T-cell (primary cell): ENCODE measurements around the gene TRIP12. TPM values are rescaled to one million over a fixed set of nuclear protein-coding genes. Genes with fewer than 3 reads are reported as not detected.
A peak's percentile ranks its signal among the peaks of the same experiment; 100 is the strongest.
"Not testable (repeated sequence)": the region's sequence is repeated elsewhere in the genome, so short reads cannot be mapped to it uniquely, and the experiment has no call there.

Source experiments
- ATAC-seq, 4 experiments: fragments of 200-7000 bp in 3 of 4; fragments of 150-1000 bp in 1 of 4; cut with Tn5 transposase; replicated peaks in 1 of 4; 1 replicate in 3 of 4; 2 replicates in 1 of 4; pipeline ENCODE4 v1.10.0; 2021; ENCODE audit warnings: moderate library complexity in 3 of 4, mild to moderate bottlenecking in 2 of 4, moderate number of reproducible peaks in 1 of 4
- CTCF ChIA-PET, 2 donors: fragments of 300-600 bp; sonication (Branson Sonifier 250); formaldehyde crosslinking; loops; one replicate each; lab custom pipeline; 2022; ENCODE audit warnings: antibody characterized with exemption in 2 of 2; lab: Charles Lee
- POLR2A ChIA-PET, 2 donors: fragments of 300-600 bp; sonication (Branson Sonifier 250); formaldehyde crosslinking; loops; one replicate each; lab custom pipeline; 2022; ENCODE audit warnings: antibody characterized with exemption in 2 of 2; lab: Charles Lee
- DNase-seq, 35 experiments: peaks; one replicate each; pipeline versions ENCODE4 v3.0.0 to v3.0.0-alpha.2; 2013 to 2023
- H3K27ac ChIP-seq: one replicate; pipeline ENCODE4 v1.5.1; 2013; ENCODE audit warnings: low read length
- H3K27me3 ChIP-seq, 2 experiments: replicated peaks in 1 of 2; 1 replicate in 1 of 2; 2 replicates in 1 of 2; pipeline versions ENCODE4 v1.6.1 to v1.7.0; 2013; ENCODE audit warnings: low read length in 1 of 2, mixed read lengths in 1 of 2; ENCODE audit not compliant: control insufficient read depth in 2 of 2, insufficient read depth in 2 of 2; ENCODE audit errors: extremely low read depth in 1 of 2
- H3K36me3 ChIP-seq, 2 donors: 1 replicate in 1 of 2; 2 replicates in 1 of 2; pipeline versions ENCODE4 v1.6.1 to v1.7.0; 2013; ENCODE audit warnings: low read length in 1 of 2; ENCODE audit not compliant: control insufficient read depth in 2 of 2, insufficient read depth in 1 of 2; ENCODE audit errors: extremely low read depth in 1 of 2
- H3K4me1 ChIP-seq, 2 experiments: 1 replicate in 1 of 2; 2 replicates in 1 of 2; pipeline versions ENCODE4 v1.6.1 to v1.7.0; 2013; ENCODE audit warnings: low read length in 2 of 2, mixed read lengths in 1 of 2; ENCODE audit not compliant: insufficient read depth in 2 of 2, control insufficient read depth in 1 of 2; ENCODE audit errors: extremely low read depth in 1 of 2
- H3K4me3 ChIP-seq, 2 donors: 1 replicate in 1 of 2; 2 replicates in 1 of 2; pipeline versions ENCODE4 v1.5.1 to v1.7.0; 2013; ENCODE audit warnings: mild to moderate bottlenecking in 2 of 2, low read length in 1 of 2, moderate library complexity in 1 of 2; ENCODE audit not compliant: control insufficient read depth in 1 of 2; ENCODE audit errors: extremely low read depth in 1 of 2
- H3K9me3 ChIP-seq: 2 replicates; pipeline ENCODE4 v1.7.0; 2013
- H3K27ac Mint-ChIP-seq, 2 donors: one replicate each; pipeline ENCODE4 v1.8.0; 2020 to 2021; ENCODE audit warnings: mild to moderate bottlenecking in 2 of 2, mixed read lengths in 2 of 2
- H3K27me3 Mint-ChIP-seq, 2 donors: one replicate each; pipeline ENCODE4 v1.8.0; 2021 to 2022; ENCODE audit warnings: mixed read lengths in 2 of 2
- H3K36me3 Mint-ChIP-seq: one replicate; pipeline ENCODE4 v1.8.0; 2021; ENCODE audit warnings: mixed read lengths
- H3K4me1 Mint-ChIP-seq, 3 donors: one replicate each; pipeline ENCODE4 v1.8.0; 2020 to 2022; ENCODE audit warnings: mixed read lengths in 3 of 3, mild to moderate bottlenecking in 1 of 3
- H3K4me3 Mint-ChIP-seq, 3 donors: one replicate each; pipeline ENCODE4 v1.8.0; 2020 to 2022; ENCODE audit warnings: mild to moderate bottlenecking in 3 of 3, mixed read lengths in 3 of 3, moderate library complexity in 3 of 3
- H3K9me3 Mint-ChIP-seq, 3 donors: one replicate each; pipeline ENCODE4 v1.8.0; 2020 to 2022; ENCODE audit warnings: mixed read lengths in 3 of 3
- WGBS: methylation state at CpG from one replicate; pipeline ENCODE4 v1.1.5; 2013; ENCODE audit warnings: missing lambda C conversion rate; ENCODE audit not compliant: insufficient coverage; 5-methylcytosine and 5-hydroxymethylcytosine counted together
- total RNA-seq, 35 experiments: library from RNA in 6 of 35; stranded (reverse) in 6 of 35; fragments of 120-200 nt in 1 of 35; gene quantifications; one replicate each; pipeline versions ENCODE4 v1.2.1 to v1.2.4 and lab custom pipeline; 2013 to 2026

TRIP12 gene
- total RNA-seq, 5 donors from 2014 or later (not counting 1 experiment from before 2014, with no cell fraction given), result 185 to 219 (median 192) TPM

GRCh38 chr2:229843613-229844012 lies 78.2 kb downstream of the TRIP12 start:
- CTCF ChIA-PET, result interaction anchor here in 1 of 2 donors (0.5 kb wide), 1 partner anchor 19 kb away, joined by 4 read pairs; no protein-coding TSS in a partner anchor
- peaks cover 57 to 71% (median 59%) of the 10 kb centered on the region in 3 donors for H3K4me1 Mint-ChIP-seq

GRCh38 chr2:229838729-229839128 lies 83.1 kb downstream of the TRIP12 start:
- Mint-ChIP-seq H3K4me3 (no peak overlapping the region), H3K9me3 (no peaks in the 10 kb centered on the region), H3K36me3 (peaks cover 40% of the 10 kb centered on the region), H3K27ac (no peak overlapping the region), H3K27me3 (no peaks in the 10 kb centered on the region), H3K4me1 (peaks cover 69 to 76% (median 69%) of the 10 kb centered on the region in 3 donors)
- DNase-seq, result no peak
- Histone ChIP-seq H3K27ac (no peak overlapping the region), H3K4me3 (no peak overlapping the region), H3K27me3 (no peaks in the 10 kb centered on the region), H3K9me3 (no peaks in the 10 kb centered on the region), H3K36me3 (peaks cover 5 to 27% of the 10 kb centered on the region in 2 donors), H3K4me1 (peaks cover 14 to 33% of the 10 kb centered on the region in 2 experiments)
- CTCF ChIA-PET, result interaction anchor here in 1 of 2 donors (0.5 kb wide), 1 partner anchor 321 kb away, joined by 8 read pairs; no protein-coding TSS in a partner anchor
- POLR2A ChIA-PET, result interaction anchor here in 1 of 2 donors (0.9 kb wide), 1 partner anchor 8 kb away, joined by 4 read pairs; no protein-coding TSS in a partner anchor
- no peak for ATAC-seq
- WGBS, result no CpG with 5 or more reads among the region's 6 CpGs

More at GRCh38 chr2:229843613-229844012, 78.2 kb downstream of the TRIP12 start:
- H3K9me3 ChIP-seq, result no peaks in the 10 kb centered on the region
- H3K4me3 ChIP-seq, result no peak overlapping the region
- ATAC-seq, result no peak
- H3K36me3 Mint-ChIP-seq, result peaks cover 51% of the 10 kb centered on the region
- H3K9me3 Mint-ChIP-seq, result no peaks in the 10 kb centered on the region
- no peaks in the 10 kb centered on the region for H3K27me3 ChIP-seq
- no peak overlapping the region for H3K27ac ChIP-seq
- H3K27ac Mint-ChIP-seq, result no peak overlapping the region
- POLR2A ChIA-PET, result interaction anchor here in 1 of 2 donors (0.7 kb wide), 1 partner anchor 819 kb away, joined by 4 read pairs; no protein-coding TSS in a partner anchor
- no CpG with 5 or more reads among the region's 4 CpGs for WGBS
- no peaks in the 10 kb centered on the region for H3K27me3 Mint-ChIP-seq
- no peak overlapping the region for H3K4me3 Mint-ChIP-seq
- peaks cover 5 to 28% of the 10 kb centered on the region in 2 donors for H3K36me3 ChIP-seq
- DNase-seq, result no peak
- peaks cover 5 to 9% of the 10 kb centered on the region in 2 experiments for H3K4me1 ChIP-seq

- Mint-ChIP-seq H3K4me1 (peaks cover 73 to 82% (median 74%) of the 10 kb centered on the region in 3 donors), H3K27me3 (no peaks in the 10 kb centered on the region), H3K27ac (peak overlapping the region; percentile 77 to 91), H3K36me3 (peaks cover 38% of the 10 kb centered on the region), H3K4me3 (peak overlapping the region in 2 of 3 donors; percentile 31 to 35), H3K9me3 (no peaks in the 10 kb centered on the region)
- Histone ChIP-seq H3K4me3 (no peak overlapping the region), H3K4me1 (peaks cover 14 to 34% of the 10 kb centered on the region in 2 experiments), H3K27me3 (no peaks in the 10 kb centered on the region), H3K36me3 (peaks cover 5 to 22% of the 10 kb centered on the region in 2 donors), H3K27ac (peak overlapping the region; percentile 35), H3K9me3 (no peaks in the 10 kb centered on the region)
- POLR2A ChIA-PET, result interaction anchor here (0.7 to 1.1 kb wide), 3 partner anchors 13 to 36 kb away, joined by 3 to 6 read pairs (median 3); no protein-coding TSS in a partner anchor
- DNase-seq (no peak), ATAC-seq (no peak)
- CTCF ChIA-PET, result interaction anchor here in 1 of 2 donors (1.0 to 1.8 kb wide), 2 partner anchors 17 to 35 kb away, joined by 5 to 9 read pairs; no protein-coding TSS in a partner anchor
- 94% methylated on average over 5 of the region's 7 CpGs for WGBS
Measured at GRCh38 chr2:229836847-229837246, 85.0 kb downstream of the TRIP12 start.

- peaks cover 14 to 34% of the 10 kb centered on the region in 2 experiments for H3K4me1 ChIP-seq
- DNase-seq (peak in 7 of 35 experiments; percentile 11 to 66 (median 18)), ATAC-seq (peak; percentile 37 to 93 (median 80))
- no CpG with 5 or more reads among the region's 3 CpGs for WGBS
- H3K27ac ChIP-seq, result peak overlapping the region; percentile 35
- Mint-ChIP-seq H3K36me3 (peaks cover 42% of the 10 kb centered on the region), H3K4me1 (peaks cover 71 to 82% (median 72%) of the 10 kb centered on the region in 3 donors), H3K27ac (peak overlapping the region; percentile 82 to 85), H3K4me3 (peak overlapping the region; percentile 53 to 62 (median 56)), H3K27me3 (no peaks in the 10 kb centered on the region), H3K9me3 (no peaks in the 10 kb centered on the region)
- POLR2A ChIA-PET, result interaction anchor here in 1 of 2 donors (1.0 kb wide), 1 partner anchor 13 kb away, joined by 3 read pairs; no protein-coding TSS in a partner anchor
- H3K4me3 ChIP-seq, result no peak overlapping the region
- no peaks in the 10 kb centered on the region for H3K27me3 ChIP-seq
- no peaks in the 10 kb centered on the region for H3K9me3 ChIP-seq
- CTCF ChIA-PET, result interaction anchor here in 1 of 2 donors (0.7 to 1.8 kb wide), 4 partner anchors 10 to 86 kb away, joined by 3 to 9 read pairs (median 6); partner anchors contain the start of gene TRIP12
- peaks cover 5 to 18% of the 10 kb centered on the region in 2 donors for H3K36me3 ChIP-seq
Measured at GRCh38 chr2:229835596-229836283, 86.1 kb downstream of the TRIP12 start.

- H3K4me1 ChIP-seq, result peaks cover 14 to 34% of the 10 kb centered on the region in 2 experiments
- H3K36me3 ChIP-seq, result peaks cover 0 to 19% of the 10 kb centered on the region in 2 donors
- POLR2A ChIA-PET, result interaction anchor here in 1 of 2 donors (0.6 to 0.9 kb wide), 4 partner anchors 12 to 367 kb away, joined by 3 to 5 read pairs (median 4); no protein-coding TSS in a partner anchor
- H3K27me3 ChIP-seq, DNase-seq, ATAC-seq, H3K4me3 ChIP-seq, H3K27me3 Mint-ChIP-seq, H3K27ac ChIP-seq, H3K9me3 ChIP-seq, H3K9me3 Mint-ChIP-seq: not testable (repeated sequence)
- Mint-ChIP-seq H3K4me3 (peak overlapping the region in 1 of 3 donors; percentile 55), H3K36me3 (peaks cover 41% of the 10 kb centered on the region), H3K4me1 (peaks cover 71 to 77% (median 72%) of the 10 kb centered on the region in 3 donors), H3K27ac (peak overlapping the region in 1 of 2 donors; percentile 72)
- WGBS, result no CpG with 5 or more reads among the region's 4 CpGs
- CTCF ChIA-PET, result interaction anchor here in 1 of 2 donors (1.2 to 1.5 kb wide), 2 partner anchors 54 to 77 kb away, joined by 3 to 8 read pairs; no protein-coding TSS in a partner anchor
Measured at GRCh38 chr2:229834368-229834767, 87.4 kb downstream of the TRIP12 start.

- H3K27me3 ChIP-seq, result no peaks in the 10 kb centered on the region
- CTCF ChIA-PET, result interaction anchor here in 1 of 2 donors (1.3 kb wide), 1 partner anchor 39 kb away, joined by 3 read pairs; no protein-coding TSS in a partner anchor
- DNase-seq (no peak), ATAC-seq (peak in 3 of 4 experiments; percentile 23 to 66 (median 62))
- Mint-ChIP-seq H3K9me3 (no peaks in the 10 kb centered on the region), H3K27me3 (no peaks in the 10 kb centered on the region), H3K4me1 (peaks cover 59 to 63% (median 63%) of the 10 kb centered on the region in 3 donors), H3K27ac (peak overlapping the region; percentile 75 to 80), H3K36me3 (peaks cover 43% of the 10 kb centered on the region), H3K4me3 (peak overlapping the region in 1 of 3 donors; percentile 23)
- H3K4me3 ChIP-seq, result no peak overlapping the region
- peaks cover 0 to 22% of the 10 kb centered on the region in 2 donors for H3K36me3 ChIP-seq
- POLR2A ChIA-PET, result no interaction called here
- peaks cover 14 to 33% of the 10 kb centered on the region in 2 experiments for H3K4me1 ChIP-seq
- H3K9me3 ChIP-seq, result no peaks in the 10 kb centered on the region
- no peak overlapping the region for H3K27ac ChIP-seq
- WGBS, result no CpG with 5 or more reads among the region's 2 CpGs
Measured at GRCh38 chr2:229832510-229832898, 89.3 kb downstream of the TRIP12 start.
